K562 (cell line): Measurements from ENCODE around the gene WFIKKN1. TPM values are rescaled to one million over a fixed set of nuclear protein-coding genes. Genes with fewer than 3 reads are reported as not detected.

Source experiments
- CHCHD3 ChIP-seq: fragments of 250-450 bp; sonication (Bioruptor Pico); IDR thresholded peaks from 2 replicates; pipeline ENCODE4 v2.1.2; 2022; ENCODE audit warnings: mild to moderate bottlenecking
- HEY1 ChIP-seq: fragments of 250-450 bp; sonication (Bioruptor Pico); IDR thresholded peaks from 2 replicates; pipeline ENCODE4 v1.5.0; 2020; ENCODE audit warnings: mild to moderate bottlenecking, moderate library complexity, borderline replicate concordance
- KLF16 ChIP-seq: IDR thresholded peaks from 2 replicates; pipeline ENCODE4 v1.6.1; 2016; ENCODE audit warnings: antibody characterized with exemption
- L3MBTL2 ChIP-seq: fragments of 450-650 bp; IDR thresholded peaks from 2 replicates; pipeline ENCODE4 v1.6.1; 2016; ENCODE audit warnings: mild to moderate bottlenecking, moderate library complexity
- MCM5 ChIP-seq: fragments of 450-650 bp; IDR thresholded peaks from 2 replicates; pipeline ENCODE4 v1.6.1; 2016; ENCODE audit warnings: low read depth
- MEIS2 ChIP-seq: fragments of 450-650 bp; IDR thresholded peaks from 2 replicates; pipeline ENCODE4 v1.6.1; 2014; ENCODE audit warnings: mild to moderate bottlenecking; ENCODE audit not compliant: partially characterized antibody
- NBN ChIP-seq: fragments of 450-650 bp; IDR thresholded peaks from 2 replicates; pipeline ENCODE4 v1.6.1; 2016; ENCODE audit warnings: low read depth, mild to moderate bottlenecking
- NCOA2 ChIP-seq, 2 experiments: fragments of 450-650 bp; IDR thresholded peaks; 2 replicates each; pipeline ENCODE4 v1.6.1; 2018; ENCODE audit warnings: mild to moderate bottlenecking in 2 of 2, moderate library complexity in 1 of 2; ENCODE audit not compliant: partially characterized antibody in 2 of 2
- PATZ1 ChIP-seq: fragments of 250-450 bp; sonication (Bioruptor Pico); IDR thresholded peaks from 2 replicates; pipeline ENCODE4 v1.5.0; 2020; ENCODE audit warnings: mild to moderate bottlenecking, borderline replicate concordance
- POLR3A ChIP-seq: IDR thresholded peaks from 2 replicates; pipeline ENCODE4 v1.6.1; 2011; ENCODE audit warnings: borderline replicate concordance, mild to moderate bottlenecking, moderate library complexity; ENCODE audit not compliant: insufficient read length, insufficient read depth; ENCODE audit errors: extremely low read depth
- RAD51 ChIP-seq: fragments of 450-650 bp; IDR thresholded peaks from 2 replicates; pipeline ENCODE4 v1.7.1; 2016; ENCODE audit warnings: low read depth, mild to moderate bottlenecking, borderline replicate concordance
- SMAD4 ChIP-seq: fragments of 250-450 bp; sonication (Bioruptor Pico); conservative IDR thresholded peaks from 2 replicates; pipeline ENCODE4 v1.8.0; 2021; ENCODE audit warnings: inconsistent platforms, mild to moderate bottlenecking, moderate library complexity
- SMARCC2 ChIP-seq: fragments of 450-650 bp; IDR thresholded peaks from 2 replicates; pipeline ENCODE4 v1.6.1; 2017; ENCODE audit warnings: antibody characterized with exemption, moderate library complexity, mild to moderate bottlenecking, low read depth
- ZBTB11 ChIP-seq, 3 experiments: fragments of 200-800 bp in 1 of 3; fragments of 250-450 bp in 1 of 3; fragments of 450-650 bp in 1 of 3; sonication (Bioruptor Pico) in 1 of 3; sonication (Bioruptor generic) in 1 of 3; formaldehyde crosslinking in 1 of 3; IDR thresholded peaks; 2 replicates each; pipeline versions ENCODE4 v1.6.1 to v1.8.0; 2016 to 2022; ENCODE audit warnings: mild to moderate bottlenecking in 2 of 3, missing genetic modification characterization in 2 of 3, missing compliant biosample characterization in 1 of 3, moderate library complexity in 1 of 3
- ZHX1 ChIP-seq: fragments of 150-350 bp; conservative IDR thresholded peaks from 2 replicates; pipeline ENCODE4 v1.6.1; 2014; ENCODE audit warnings: low read length
- ZNF445 ChIP-seq: fragments of 250-450 bp; sonication (Bioruptor Pico); IDR thresholded peaks from 2 replicates; pipeline ENCODE4 v1.4.0; 2020; ENCODE audit warnings: low read depth, mild to moderate bottlenecking, moderate library complexity
- polyA plus RNA-seq, 8 experiments: library from polyadenylated mRNA; depleted of rRNA in 4 of 8; stranded (reverse) in 5 of 8; unstranded in 3 of 8; fragments of >200 nt; fragmentation: Nextera tagmentation in 2 of 8; fragmentation: Illumina TruSeq in 1 of 8; extraction: Ambion mirVana in 2 of 8; extraction: Trizol in 1 of 8; gene quantifications; 2 replicates each; pipeline versions ENCODE4 v1.2.1 to v1.2.3, GENCODE V29; 2011 to 2014; ENCODE audit warnings: inconsistent platforms in 1 of 8, missing spikeins in 1 of 8
- total RNA-seq, 7 experiments: library from RNA; depleted of rRNA in 6 of 7; stranded (reverse); fragments of >200 nt in 6 of 7; fragmentation: Illumina TruSeq in 2 of 7; extraction: Trizol in 2 of 7; gene quantifications; 2 replicates each; pipeline versions ENCODE4 v1.2.1 to v1.2.3, GENCODE V29; 2011 to 2021; ENCODE audit warnings: low replicate concordance in 1 of 7
- TF ChIP-seq, protein P1 (sequence below): sonication (generic); formaldehyde crosslinking; IDR thresholded peaks from 2 replicates; pipeline ENCODE4 v1.8.1; 2023; ENCODE audit warnings: mild to moderate bottlenecking, missing genetic modification reagents

WFIKKN1 gene
- total and polyA plus RNA-seq, 9 of the 15 experiments (the other 6 are each of a cell fraction or from before 2014, with no cell fraction given), result 0.14 to 1.1 (median 0.50) TPM; not detected in 4

DNA sequence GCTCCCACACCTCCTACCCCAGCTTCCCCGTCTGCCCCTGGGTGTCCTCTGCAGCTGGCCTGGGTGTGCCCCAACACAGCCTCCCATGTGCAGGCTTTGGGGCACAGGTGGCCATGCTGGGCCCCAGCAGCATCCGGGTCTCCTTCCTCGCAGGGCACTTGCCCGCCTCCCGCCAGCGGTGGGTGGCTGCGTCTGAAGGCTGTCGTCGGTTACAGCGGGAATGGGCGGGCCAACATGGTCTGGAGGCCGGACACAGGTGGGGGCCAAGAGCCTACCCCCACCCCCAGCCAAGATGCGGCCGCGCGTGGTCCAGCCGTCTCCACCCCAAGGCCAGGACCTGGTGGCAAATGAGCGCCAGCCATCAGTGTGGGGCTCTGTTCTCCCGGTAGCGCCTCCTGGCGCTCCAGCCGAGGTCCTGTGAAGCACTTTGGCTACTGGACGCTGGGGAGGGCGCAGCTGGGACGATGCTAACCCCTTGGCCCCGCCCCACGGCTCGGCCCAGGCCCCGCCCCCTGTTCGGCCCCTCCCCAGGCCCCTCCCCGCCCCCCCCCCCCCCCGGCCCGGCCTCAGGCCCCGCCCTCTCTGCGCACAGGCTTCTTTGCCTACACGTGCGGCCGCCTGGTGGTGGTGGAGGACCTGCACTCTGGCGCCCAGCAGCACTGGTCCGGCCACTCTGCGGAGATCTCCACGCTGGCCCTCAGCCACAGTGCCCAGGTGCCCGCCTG, 29.8 kb downstream of the WFIKKN1 start (continued):
- no peak for TF ChIP-seq SMAD4 (CRISPR knock-in tag)
- TF ChIP-seq MCM5, result no peak
- TF ChIP-seq CHCHD3, result no peak
- no peak for TF ChIP-seq MEIS2
- no peak for TF ChIP-seq ZHX1
- no peak for TF ChIP-seq NCOA2 (IDR thresholded peaks at IDR 0.05; ENCODE audit: partially characterized antibody in 2 of 2)
- TF ChIP-seq, protein P1, sequence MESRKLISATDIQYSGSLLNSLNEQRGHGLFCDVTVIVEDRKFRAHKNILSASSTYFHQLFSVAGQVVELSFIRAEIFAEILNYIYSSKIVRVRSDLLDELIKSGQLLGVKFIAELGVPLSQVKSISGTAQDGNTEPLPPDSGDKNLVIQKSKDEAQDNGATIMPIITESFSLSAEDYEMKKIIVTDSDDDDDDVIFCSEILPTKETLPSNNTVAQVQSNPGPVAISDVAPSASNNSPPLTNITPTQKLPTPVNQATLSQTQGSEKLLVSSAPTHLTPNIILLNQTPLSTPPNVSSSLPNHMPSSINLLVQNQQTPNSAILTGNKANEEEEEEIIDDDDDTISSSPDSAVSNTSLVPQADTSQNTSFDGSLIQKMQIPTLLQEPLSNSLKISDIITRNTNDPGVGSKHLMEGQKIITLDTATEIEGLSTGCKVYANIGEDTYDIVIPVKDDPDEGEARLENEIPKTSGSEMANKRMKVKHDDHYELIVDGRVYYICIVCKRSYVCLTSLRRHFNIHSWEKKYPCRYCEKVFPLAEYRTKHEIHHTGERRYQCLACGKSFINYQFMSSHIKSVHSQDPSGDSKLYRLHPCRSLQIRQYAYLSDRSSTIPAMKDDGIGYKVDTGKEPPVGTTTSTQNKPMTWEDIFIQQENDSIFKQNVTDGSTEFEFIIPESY (CRISPR knock-in tag), result peak; percentile 99
- no peak for TF ChIP-seq SMARCC2
- no peak for TF ChIP-seq HEY1 (CRISPR knock-in tag)
- no peak for TF ChIP-seq KLF16
- no peak for TF ChIP-seq ZNF445 (CRISPR knock-in tag)
- TF ChIP-seq RAD51, result no peak
- no peak for TF ChIP-seq NBN
- TF ChIP-seq PATZ1 (CRISPR knock-in tag), result no peak
- no peak for TF ChIP-seq ZBTB11 (CRISPR knock-in tag; IDR thresholded peaks at IDR 0.05)
- TF ChIP-seq POLR3A, result no peak
- TF ChIP-seq L3MBTL2, result peak; percentile 60; the same call in 1 of the 2 replicates
